K562 (cell line): Measurements from ENCODE around the gene DNAAF2. TPM values are rescaled to one million over a fixed set of nuclear protein-coding genes. Genes with fewer than 3 reads are reported as not detected.
A peak's percentile ranks its signal among the peaks of the same experiment; 100 is the strongest.

Experiments
- ARHGAP35 ChIP-seq: fragments of 450-650 bp; IDR thresholded peaks from 2 replicates; pipeline ENCODE4 v1.6.1; 2018; ENCODE audit not compliant: partially characterized antibody
- ATF1 ChIP-seq, 2 experiments: fragments of 450-650 bp in 1 of 2; IDR thresholded peaks; 2 replicates each; pipeline ENCODE4 v1.6.1; 2016; ENCODE audit warnings: missing compliant biosample characterization in 1 of 2, missing genetic modification characterization in 1 of 2
- CBFA2T3 ChIP-seq: fragments of 450-650 bp; IDR thresholded peaks from 2 replicates; pipeline ENCODE4 v1.6.1; 2017
- CC2D1A ChIP-seq: fragments of 450-650 bp; IDR thresholded peaks from 2 replicates; pipeline ENCODE4 v1.6.1; 2017; ENCODE audit warnings: mild to moderate bottlenecking
- DPF2 ChIP-seq: fragments of 450-650 bp; IDR thresholded peaks from 2 replicates; pipeline ENCODE4 v1.6.1; 2016
- EP300 ChIP-seq: IDR thresholded peaks from 2 replicates; pipeline ENCODE4 v1.6.1; 2012; ENCODE audit warnings: low read length, improper control_type of control experiment
- ETV1 ChIP-seq: fragments of 450-650 bp; conservative IDR thresholded peaks from 2 replicates; pipeline ENCODE4 v1.6.1; 2016; ENCODE audit warnings: missing genetic modification characterization, control low read depth, low read depth, missing compliant biosample characterization
- FOXA3 ChIP-seq, 2 experiments: fragments of 450-650 bp in 1 of 2; sonication (generic) in 1 of 2; formaldehyde crosslinking; IDR thresholded peaks in 1 of 2; conservative IDR thresholded peaks in 1 of 2; 2 replicates each; pipeline versions ENCODE4 v1.4.0 to v1.8.0; 2020 to 2022; ENCODE audit warnings: mild to moderate bottlenecking in 2 of 2, missing genetic modification reagents in 1 of 2
- GABPA ChIP-seq: fragments of 200-800 bp; sonication (Bioruptor generic); conservative IDR thresholded peaks from 2 replicates; pipeline ENCODE4 v1.6.1; 2016; ENCODE audit warnings: low read depth, missing genetic modification characterization, missing compliant biosample characterization
- KLF10 ChIP-seq: fragments of 250-450 bp; sonication (Bioruptor Pico); IDR thresholded peaks from 2 replicates; pipeline ENCODE4 v1.6.1; 2021; ENCODE audit warnings: matching md5 sums
- KLF16 ChIP-seq: IDR thresholded peaks from 2 replicates; pipeline ENCODE4 v1.6.1; 2016; ENCODE audit warnings: antibody characterized with exemption
- LARP7 ChIP-seq: fragments of 450-650 bp; IDR thresholded peaks from 2 replicates; pipeline ENCODE4 v1.6.1; 2016
- MCM2 ChIP-seq: fragments of 450-650 bp; IDR thresholded peaks from 2 replicates; pipeline ENCODE4 v1.6.1; 2017; ENCODE audit warnings: low read depth, mild to moderate bottlenecking
- MEF2A ChIP-seq: IDR thresholded peaks from 2 replicates; pipeline ENCODE4 v1.6.1; 2011; ENCODE audit warnings: low read depth, mild to moderate bottlenecking, low read length, moderate library complexity; ENCODE audit not compliant: control insufficient read depth
- NBN ChIP-seq: fragments of 450-650 bp; IDR thresholded peaks from 2 replicates; pipeline ENCODE4 v1.6.1; 2016; ENCODE audit warnings: low read depth, mild to moderate bottlenecking
- NFIC ChIP-seq: fragments of 450-650 bp; IDR thresholded peaks from 2 replicates; pipeline ENCODE4 v1.6.1; 2017; ENCODE audit warnings: mild to moderate bottlenecking, inconsistent platforms
- NR2C1 ChIP-seq, 2 experiments: fragments of 450-650 bp; IDR thresholded peaks; 2 replicates each; pipeline ENCODE4 v1.6.1; 2017; ENCODE audit warnings: mild to moderate bottlenecking in 2 of 2, antibody characterized with exemption in 1 of 2, inconsistent platforms in 1 of 2, missing compliant biosample characterization in 1 of 2, missing genetic modification characterization in 1 of 2
- SNIP1 ChIP-seq: fragments of 450-650 bp; IDR thresholded peaks from 2 replicates; pipeline ENCODE4 v1.7.1; 2017; ENCODE audit warnings: low read depth, mild to moderate bottlenecking
- SREBF1 ChIP-seq: fragments of 150-350 bp; IDR thresholded peaks from 2 replicates; pipeline ENCODE4 v1.6.1; 2014; ENCODE audit warnings: antibody characterized with exemption, low read depth, low read length, borderline replicate concordance
- TAL1 ChIP-seq: fragments of 450-650 bp; IDR thresholded peaks from 2 replicates; pipeline ENCODE4 v1.6.1; 2016; ENCODE audit warnings: mild to moderate bottlenecking
- U2AF1 ChIP-seq: fragments of 200-400 bp; formaldehyde crosslinking; optimal IDR thresholded peaks from 2 replicates; pipeline ENCODE3; 2017; ENCODE audit warnings: mild to moderate bottlenecking, low read depth, low read length, moderate library complexity
- ZBTB17 ChIP-seq: fragments of 450-650 bp; formaldehyde crosslinking; IDR thresholded peaks from 2 replicates; pipeline ENCODE4 v1.4.0; 2020; ENCODE audit warnings: mild to moderate bottlenecking
- ZFP36 ChIP-seq: fragments of 150-350 bp; IDR thresholded peaks from 2 replicates; pipeline ENCODE4 v1.6.1; 2018; ENCODE audit warnings: low read length, low read depth; ENCODE audit not compliant: partially characterized antibody
- ZFX ChIP-seq: sonication (generic); formaldehyde crosslinking; IDR thresholded peaks from 2 replicates; pipeline ENCODE4 v1.8.0; 2022; ENCODE audit warnings: mild to moderate bottlenecking, missing genetic modification reagents, moderate library complexity
- ZNF174 ChIP-seq: fragments of 250-450 bp; sonication (Bioruptor Pico); IDR thresholded peaks from 2 replicates; pipeline ENCODE4 v1.4.0; 2020; ENCODE audit warnings: mild to moderate bottlenecking
- ZNF316 ChIP-seq: fragments of 450-650 bp; IDR thresholded peaks from 2 replicates; pipeline ENCODE4 v1.6.1; 2016
- ZNF347 ChIP-seq: fragments of 450-650 bp; formaldehyde crosslinking; IDR thresholded peaks from 2 replicates; pipeline ENCODE4 v1.4.0; 2020; ENCODE audit warnings: low read depth, mild to moderate bottlenecking, moderate library complexity
- ZNF41 ChIP-seq: fragments of 250-450 bp; sonication (Bioruptor Pico); conservative IDR thresholded peaks from 2 replicates; pipeline ENCODE4 v1.4.0; 2020; ENCODE audit warnings: mild to moderate bottlenecking
- ZSCAN32 ChIP-seq: fragments of 450-650 bp; formaldehyde crosslinking; IDR thresholded peaks from 2 replicates; pipeline ENCODE4 v1.4.0; 2020; ENCODE audit warnings: mild to moderate bottlenecking, moderate library complexity
- polyA plus RNA-seq, 8 experiments: library from polyadenylated mRNA; depleted of rRNA in 4 of 8; stranded (reverse) in 5 of 8; unstranded in 3 of 8; fragments of >200 nt; fragmentation: Nextera tagmentation in 2 of 8; fragmentation: Illumina TruSeq in 1 of 8; extraction: Ambion mirVana in 2 of 8; extraction: Trizol in 1 of 8; gene quantifications; 2 replicates each; pipeline versions ENCODE4 v1.2.1 to v1.2.3, GENCODE V29; 2011 to 2014; ENCODE audit warnings: inconsistent platforms in 1 of 8, missing spikeins in 1 of 8
- total RNA-seq, 7 experiments: library from RNA; depleted of rRNA in 6 of 7; stranded (reverse); fragments of >200 nt in 6 of 7; fragmentation: Illumina TruSeq in 2 of 7; extraction: Trizol in 2 of 7; gene quantifications; 2 replicates each; pipeline versions ENCODE4 v1.2.1 to v1.2.3, GENCODE V29; 2011 to 2021; ENCODE audit warnings: low replicate concordance in 1 of 7
- TF ChIP-seq, protein P1 (sequence below): fragments of 450-650 bp; conservative IDR thresholded peaks from 2 replicates; pipeline ENCODE4 v1.6.1; 2016; ENCODE audit warnings: missing genetic modification characterization, low read depth, mild to moderate bottlenecking, missing compliant biosample characterization, moderate library complexity
- TF ChIP-seq, protein P2 (sequence below), 2 experiments: fragments of 450-650 bp in 1 of 2; sonication (generic) in 1 of 2; formaldehyde crosslinking in 1 of 2; IDR thresholded peaks in 1 of 2; conservative IDR thresholded peaks in 1 of 2; 2 replicates each; pipeline versions ENCODE4 v1.6.1 to v1.8.1; 2016 to 2023; ENCODE audit warnings: mild to moderate bottlenecking in 2 of 2, moderate library complexity in 2 of 2, inconsistent platforms in 1 of 2, missing genetic modification reagents in 1 of 2

The DNAAF2 gene
- total and polyA plus RNA-seq, 9 of the 15 experiments (the other 6 are each of a cell fraction or from before 2014, with no cell fraction given), result 2.4 to 14.6 (median 11.1) TPM

- TF ChIP-seq ZSCAN32 (CRISPR knock-in tag) (no peak), NBN (no peak; the same call in 1 of the 2 replicates), ZFP36 (no peak), SREBF1 (no peak), ATF1 (CRISPR knock-in tag; IDR thresholded peaks at IDR 0.05) (no peak), ATF1 (tag; IDR thresholded peaks at IDR 0.05) (peak; percentile 47; the same call in 1 of the 2 replicates), NFIC (peak; percentile 43; the same call in 1 of the 2 replicates), GABPA (no peak), ZBTB17 (CRISPR knock-in tag) (no peak), DPF2 (peak; percentile 84), CC2D1A (no peak), MCM2 (no peak), ZNF41 (no peak), ETV1 (tag) (no peak), CBFA2T3 (peak; percentile 89), LARP7 (no peak), ARHGAP35 (no peak), FOXA3 (CRISPR knock-in tag; conservative IDR thresholded peaks at IDR 0.05 in 1 of 2, IDR thresholded peaks at IDR 0.05 in 1 of 2) (no peak), SNIP1 (no peak), MEF2A (no peak), EP300 (peak; percentile 67; the same call in 1 of the 2 replicates), NR2C1 (IDR thresholded peaks at IDR 0.05) (no peak), NR2C1 (tag; IDR thresholded peaks at IDR 0.05) (no peak), ZNF174 (CRISPR knock-in tag) (no peak), U2AF1 (no peak), ZNF316 (no peak), KLF16 (peak; percentile 56; the same call in 1 of the 2 replicates), ZNF347 (CRISPR knock-in tag) (no peak), KLF10 (no peak), TAL1 (peak; percentile 71), ZFX (CRISPR knock-in tag) (no peak)
- TF ChIP-seq, protein P1, sequence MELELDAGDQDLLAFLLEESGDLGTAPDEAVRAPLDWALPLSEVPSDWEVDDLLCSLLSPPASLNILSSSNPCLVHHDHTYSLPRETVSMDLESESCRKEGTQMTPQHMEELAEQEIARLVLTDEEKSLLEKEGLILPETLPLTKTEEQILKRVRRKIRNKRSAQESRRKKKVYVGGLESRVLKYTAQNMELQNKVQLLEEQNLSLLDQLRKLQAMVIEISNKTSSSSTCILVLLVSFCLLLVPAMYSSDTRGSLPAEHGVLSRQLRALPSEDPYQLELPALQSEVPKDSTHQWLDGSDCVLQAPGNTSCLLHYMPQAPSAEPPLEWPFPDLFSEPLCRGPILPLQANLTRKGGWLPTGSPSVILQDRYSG (tag), result no peak
- TF ChIP-seq, protein P2, sequence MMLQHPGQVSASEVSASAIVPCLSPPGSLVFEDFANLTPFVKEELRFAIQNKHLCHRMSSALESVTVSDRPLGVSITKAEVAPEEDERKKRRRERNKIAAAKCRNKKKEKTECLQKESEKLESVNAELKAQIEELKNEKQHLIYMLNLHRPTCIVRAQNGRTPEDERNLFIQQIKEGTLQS (IDR thresholded peaks at IDR 0.05), result no peak
- TF ChIP-seq, protein P2 (CRISPR knock-in tag; conservative IDR thresholded peaks at IDR 0.05), result no peak
Measured at GRCh38 chr14:49594347-49595091, 40.5 kb downstream of the DNAAF2 start (continued).
